Measurements from ENCODE around the gene CNGA2.

The CNGA2 gene

GRCh38 chrX:151702741-151703340 is 31.7 kb upstream of the CNGA2 start:
- no peak for TF ChIP-seq CTCF (IDR thresholded peaks at IDR 0.05; ENCODE audit: low read depth, low read length)
- no peak for DNase-seq (ENCODE audit: extremely low read depth, low read depth)

- TF ChIP-seq CTCF (IDR thresholded peaks at IDR 0.05; ENCODE audit: low read depth, low read length): no peak
- no peak for DNase-seq (ENCODE audit: extremely low read depth, low read depth)
These were observed 31.1 kb upstream of the CNGA2 start for GRCh38 chrX:151703487-151703886.

- TF ChIP-seq CTCF (IDR thresholded peaks at IDR 0.05; ENCODE audit: low read depth, low read length): no peak
- no peak for DNase-seq (ENCODE audit: extremely low read depth, low read depth)
These were observed 30.4 kb upstream of the CNGA2 start for GRCh38 chrX:151704041-151704663.

GRCh38 chrX:151708821-151709220 is 25.7 kb upstream of the CNGA2 start:
- DNase-seq (ENCODE audit: extremely low read depth, low read depth): no peak
- TF ChIP-seq CTCF (IDR thresholded peaks at IDR 0.05; ENCODE audit: low read depth, low read length): no peak

- no peak for TF ChIP-seq CTCF (IDR thresholded peaks at IDR 0.05; ENCODE audit: low read depth, low read length)
- no peak for DNase-seq (ENCODE audit: extremely low read depth, low read depth)
These were observed 24.1 kb upstream of the CNGA2 start for GRCh38 chrX:151710457-151710856.

- no peak for TF ChIP-seq CTCF (IDR thresholded peaks at IDR 0.05; ENCODE audit: low read depth, low read length)
- DNase-seq (ENCODE audit: extremely low read depth, low read depth): no peak
These were observed 23.4 kb upstream of the CNGA2 start for GRCh38 chrX:151711154-151711553.

GRCh38 chrX:151711787-151712186 is 22.8 kb upstream of the CNGA2 start:
- DNase-seq (ENCODE audit: extremely low read depth, low read depth): no peak
- TF ChIP-seq CTCF (IDR thresholded peaks at IDR 0.05; ENCODE audit: low read depth, low read length): no peak
